ENCODE data around the gene LRRTM4.
A peak's percentile ranks its signal among the peaks of the same experiment; 100 is the strongest.

LRRTM4 gene

GRCh38 chr2:77017355-77017745, 504.8 kb downstream of the LRRTM4 start:
- TF ChIP-seq FOXP2 (optimal IDR thresholded peaks at IDR 0.05; ENCODE audit: borderline replicate concordance, extremely low read depth, extremely low read length, insufficient read depth): no peak
- TF ChIP-seq POLR2AphosphoS5 (IDR thresholded peaks at IDR 0.05; ENCODE audit: low read depth, low read length): no peak
- TF ChIP-seq, protein P1, sequence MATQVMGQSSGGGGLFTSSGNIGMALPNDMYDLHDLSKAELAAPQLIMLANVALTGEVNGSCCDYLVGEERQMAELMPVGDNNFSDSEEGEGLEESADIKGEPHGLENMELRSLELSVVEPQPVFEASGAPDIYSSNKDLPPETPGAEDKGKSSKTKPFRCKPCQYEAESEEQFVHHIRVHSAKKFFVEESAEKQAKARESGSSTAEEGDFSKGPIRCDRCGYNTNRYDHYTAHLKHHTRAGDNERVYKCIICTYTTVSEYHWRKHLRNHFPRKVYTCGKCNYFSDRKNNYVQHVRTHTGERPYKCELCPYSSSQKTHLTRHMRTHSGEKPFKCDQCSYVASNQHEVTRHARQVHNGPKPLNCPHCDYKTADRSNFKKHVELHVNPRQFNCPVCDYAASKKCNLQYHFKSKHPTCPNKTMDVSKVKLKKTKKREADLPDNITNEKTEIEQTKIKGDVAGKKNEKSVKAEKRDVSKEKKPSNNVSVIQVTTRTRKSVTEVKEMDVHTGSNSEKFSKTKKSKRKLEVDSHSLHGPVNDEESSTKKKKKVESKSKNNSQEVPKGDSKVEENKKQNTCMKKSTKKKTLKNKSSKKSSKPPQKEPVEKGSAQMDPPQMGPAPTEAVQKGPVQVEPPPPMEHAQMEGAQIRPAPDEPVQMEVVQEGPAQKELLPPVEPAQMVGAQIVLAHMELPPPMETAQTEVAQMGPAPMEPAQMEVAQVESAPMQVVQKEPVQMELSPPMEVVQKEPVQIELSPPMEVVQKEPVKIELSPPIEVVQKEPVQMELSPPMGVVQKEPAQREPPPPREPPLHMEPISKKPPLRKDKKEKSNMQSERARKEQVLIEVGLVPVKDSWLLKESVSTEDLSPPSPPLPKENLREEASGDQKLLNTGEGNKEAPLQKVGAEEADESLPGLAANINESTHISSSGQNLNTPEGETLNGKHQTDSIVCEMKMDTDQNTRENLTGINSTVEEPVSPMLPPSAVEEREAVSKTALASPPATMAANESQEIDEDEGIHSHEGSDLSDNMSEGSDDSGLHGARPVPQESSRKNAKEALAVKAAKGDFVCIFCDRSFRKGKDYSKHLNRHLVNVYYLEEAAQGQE (IDR thresholded peaks at IDR 0.05; ENCODE audit: insufficient read depth in 1 of 2, low read depth in 2 of 2, low read length in 2 of 2): no peak
- no peak for TF ChIP-seq SIN3A (IDR thresholded peaks at IDR 0.05; ENCODE audit: borderline replicate concordance, insufficient read depth, low read length)
- TF ChIP-seq TAF1 (IDR thresholded peaks at IDR 0.05; ENCODE audit: borderline replicate concordance, insufficient read depth, low read length): no peak

GRCh38 chr2:77016443-77017354, 505.5 kb downstream of the LRRTM4 start:
- TF ChIP-seq POLR2AphosphoS5 (IDR thresholded peaks at IDR 0.05; ENCODE audit: low read depth, low read length) (no peak), TAF1 (IDR thresholded peaks at IDR 0.05; ENCODE audit: borderline replicate concordance, insufficient read depth, low read length) (no peak), FOXP2 (optimal IDR thresholded peaks at IDR 0.05; ENCODE audit: borderline replicate concordance, extremely low read depth, extremely low read length, insufficient read depth) (no peak), SIN3A (IDR thresholded peaks at IDR 0.05; ENCODE audit: borderline replicate concordance, insufficient read depth, low read length) (no peak)
- TF ChIP-seq, protein P1 (IDR thresholded peaks at IDR 0.05; ENCODE audit: insufficient read depth in 1 of 2, low read depth in 2 of 2, low read length in 2 of 2): no peak

DNA sequence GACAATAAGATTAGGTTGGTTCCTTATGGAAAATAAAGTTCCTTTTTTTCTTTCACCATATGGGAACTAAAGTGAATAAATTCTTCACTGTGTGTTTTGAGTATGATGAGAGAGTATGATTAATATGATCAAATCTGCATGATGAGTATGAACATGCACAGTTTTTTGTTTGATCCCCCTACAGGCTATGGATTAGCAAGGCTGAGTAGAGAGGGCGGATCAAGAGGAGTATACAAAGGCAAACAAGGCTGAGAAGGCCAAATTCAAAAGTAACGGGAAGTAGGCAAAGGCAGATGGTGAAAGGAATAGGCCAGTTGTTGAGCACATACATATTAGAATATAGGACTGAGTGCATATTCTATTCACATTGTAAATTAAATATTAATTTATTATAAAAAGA, 508.2 kb downstream of the LRRTM4 start:
- TF ChIP-seq SIN3A (IDR thresholded peaks at IDR 0.05; ENCODE audit: borderline replicate concordance, insufficient read depth, low read length) (no peak), POLR2AphosphoS5 (IDR thresholded peaks at IDR 0.05; ENCODE audit: low read depth, low read length) (no peak), TAF1 (IDR thresholded peaks at IDR 0.05; ENCODE audit: borderline replicate concordance, insufficient read depth, low read length) (no peak), FOXP2 (optimal IDR thresholded peaks at IDR 0.05; ENCODE audit: borderline replicate concordance, extremely low read depth, extremely low read length, insufficient read depth) (no peak)
- TF ChIP-seq, protein P1 (IDR thresholded peaks at IDR 0.05; ENCODE audit: insufficient read depth in 1 of 2, low read depth in 2 of 2, low read length in 2 of 2): no peak

- TF ChIP-seq FOXP2 (optimal IDR thresholded peaks at IDR 0.05; ENCODE audit: borderline replicate concordance, extremely low read depth, extremely low read length, insufficient read depth) (no peak), SIN3A (IDR thresholded peaks at IDR 0.05; ENCODE audit: borderline replicate concordance, insufficient read depth, low read length) (no peak), TAF1 (IDR thresholded peaks at IDR 0.05; ENCODE audit: borderline replicate concordance, insufficient read depth, low read length) (no peak)
- TF ChIP-seq, protein P1 (IDR thresholded peaks at IDR 0.05; ENCODE audit: insufficient read depth in 1 of 2, low read depth in 2 of 2, low read length in 2 of 2): peak in 1 of 2 experiments; percentile 60; a peak in 1 of 4 replicates
Observed at GRCh38 chr2:77013457-77013856, 508.7 kb downstream of the LRRTM4 start.
